LNCAP (cell line): ENCODE results near the gene LINC00632.

Experiments
- CTCF ChIP-seq: fragments of 450-650 bp; IDR thresholded peaks from 2 replicates; pipeline ENCODE4 v1.5.1; 2017; ENCODE audit warnings: mild to moderate bottlenecking

Gene LINC00632

GRCh38 chrX:140709421-140709846 is at the start of gene LINC00632:
Gene LINC00632, plus strand, starts transcription at chrX:140709759.
- TF ChIP-seq CTCF: no peak

- peak; percentile 30; the same call in 1 of the 2 replicates for TF ChIP-seq CTCF
Observed at GRCh38 chrX:140661643-140662042, 47.9 kb upstream of the LINC00632 start.

- peak; percentile 35; the same call in 1 of the 2 replicates for TF ChIP-seq CTCF
Observed at GRCh38 chrX:140664939-140665338, 44.6 kb upstream of the LINC00632 start.

- TF ChIP-seq CTCF: no peak
Observed at GRCh38 chrX:140672840-140673731, 36.5 kb upstream of the LINC00632 start.

DNA sequence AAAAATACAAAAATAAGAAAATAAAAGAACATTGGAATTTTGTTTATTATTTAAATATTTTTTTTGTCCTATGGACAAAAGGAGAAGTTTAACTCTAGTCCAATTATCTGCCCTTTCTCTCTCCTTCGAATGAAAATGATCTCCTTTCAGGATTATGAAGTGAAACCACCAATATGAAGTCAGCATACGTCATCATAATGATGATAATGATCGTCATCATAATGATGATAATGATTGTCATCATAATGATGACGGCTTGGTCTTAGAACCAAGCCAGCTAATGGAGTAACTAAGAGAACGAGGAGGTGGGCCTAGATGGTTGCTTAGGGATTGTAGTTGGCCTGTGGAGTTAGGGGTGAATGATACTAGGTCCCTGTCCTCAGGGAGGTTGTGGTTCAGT is 21.9 kb upstream of the LINC00632 start:
- no peak for TF ChIP-seq CTCF

DNA sequence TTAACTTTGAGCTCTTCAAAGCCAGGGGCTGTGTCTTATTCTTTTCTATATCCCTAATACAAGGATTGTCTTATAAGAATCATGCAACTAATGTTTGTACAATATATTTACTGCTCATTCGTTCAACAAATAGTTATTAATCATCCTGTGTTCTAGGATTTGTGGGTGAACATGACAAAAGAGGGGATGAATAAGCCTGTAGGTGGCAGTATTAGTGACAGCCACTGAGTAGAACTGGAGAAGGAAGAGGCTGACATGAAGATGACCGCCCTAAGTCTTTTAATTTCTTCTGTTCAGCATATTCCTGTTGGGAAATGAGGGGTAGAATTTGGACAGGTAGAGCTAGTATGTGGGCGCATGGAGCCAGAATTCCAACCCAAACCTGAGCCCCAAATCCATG is 11.9 kb upstream of the LINC00632 start:
- TF ChIP-seq CTCF: no peak

DNA sequence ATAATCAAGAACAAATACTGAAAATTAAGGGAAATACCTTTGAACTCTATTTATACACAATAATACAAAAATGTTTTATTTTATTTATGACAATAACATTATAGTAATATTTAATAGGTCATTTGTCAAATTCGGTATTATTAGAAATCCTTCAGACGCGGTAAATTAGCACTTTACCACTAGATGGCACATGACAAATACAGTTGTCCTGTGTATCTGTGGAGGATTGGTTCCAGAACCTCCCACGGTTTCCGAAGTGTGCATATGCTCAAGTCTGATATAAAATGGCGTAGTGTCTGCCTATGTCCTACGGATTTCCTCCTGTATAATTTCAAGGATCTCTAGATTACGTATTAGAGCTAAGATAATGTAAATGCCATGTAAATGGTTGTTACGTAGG is 8.1 kb upstream of the LINC00632 start:
- TF ChIP-seq CTCF: peak; percentile 47
